AG04450 (cell line): ENCODE measurements around the gene MAPK10. TPM values are rescaled to one million over a fixed set of nuclear protein-coding genes. Genes with fewer than 3 reads are reported as not detected.

Experiments
- CTCF ChIA-PET: fragments of 300-600, 350-600 bp; formaldehyde crosslinking; extraction: SDS; loops from one replicate; lab custom pipeline; 2022; ENCODE audit warnings: antibody characterized with exemption, inconsistent platforms; lab: Charles Lee
- POLR2A ChIA-PET: fragments of 350-600 bp; formaldehyde crosslinking; extraction: SDS; loops from one replicate; lab custom pipeline; 2021; ENCODE audit warnings: antibody characterized with exemption, inconsistent platforms; lab: Yijun Ruan, JAX
- DNase-seq: peaks from one replicate; pipeline ENCODE4 v3.0.0-alpha.2; 2011; ENCODE audit warnings: low read depth, low spot score
- H3K27ac ChIP-seq: one replicate; pipeline ENCODE4 v1.5.1; 2012; ENCODE audit warnings: low read depth, low read length, control low read depth
- H3K27me3 ChIP-seq: one replicate; pipeline ENCODE4 v1.6.0; 2012; ENCODE audit warnings: low read length; ENCODE audit not compliant: control insufficient read depth, insufficient read depth
- H3K4me3 ChIP-seq: 2 replicates; pipeline ENCODE4 v1.5.1; 2011; ENCODE audit warnings: mild to moderate bottlenecking, low read depth, low read length, control low read depth
- H3K9me3 ChIP-seq: 2 replicates; pipeline ENCODE4 v1.5.1; 2012; ENCODE audit warnings: low read length; ENCODE audit not compliant: control insufficient read depth, insufficient read depth
- polyA plus RNA-seq: library from polyadenylated mRNA; depleted of rRNA; stranded (reverse); fragments of >200 nt; gene quantifications from 2 replicates; pipeline ENCODE4 v1.2.3, GENCODE V29; 2011
- TF ChIP-seq, protein P1 (sequence below): IDR thresholded peaks from 2 replicates; pipeline ENCODE4 v1.5.1; 2011; ENCODE audit warnings: low read depth, low read length, control low read depth, inconsistent platforms

Gene MAPK10
- polyA plus RNA-seq, 1 experiment = 16.3 TPM

DNA sequence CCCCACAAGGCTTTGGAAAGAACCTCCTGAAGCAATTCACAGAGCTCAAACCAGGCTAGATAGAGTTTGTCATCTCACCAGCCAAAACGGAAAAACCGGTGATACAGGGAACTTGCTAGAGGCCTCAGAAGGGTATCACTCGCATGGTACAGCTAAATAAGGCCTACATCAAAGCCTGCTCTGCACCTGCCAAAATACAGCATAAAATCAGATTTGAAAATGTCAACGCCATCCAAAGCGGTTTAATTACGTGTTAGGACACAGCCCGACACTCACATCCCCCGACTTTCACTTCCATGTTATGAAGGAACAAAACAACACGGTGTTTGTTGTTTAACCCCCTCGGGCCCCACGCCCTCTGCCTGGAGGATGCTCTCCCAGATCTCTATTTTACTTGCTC is 65.0 kb downstream of the MAPK10 start:
- Histone ChIP-seq H3K9me3 (no peaks in the 10 kb centered on the region), H3K27me3 (no peaks in the 10 kb centered on the region), H3K27ac (no peak overlapping the region), H3K4me3 (no peak overlapping the region)
- no peak for DNase-seq
- ChIA-PET CTCF (interaction anchor here (0.7 kb wide), 1 partner anchor 580 kb away, joined by 3 read pairs; no protein-coding TSS in a partner anchor), POLR2A (no interaction called here)
- TF ChIP-seq, protein P1, sequence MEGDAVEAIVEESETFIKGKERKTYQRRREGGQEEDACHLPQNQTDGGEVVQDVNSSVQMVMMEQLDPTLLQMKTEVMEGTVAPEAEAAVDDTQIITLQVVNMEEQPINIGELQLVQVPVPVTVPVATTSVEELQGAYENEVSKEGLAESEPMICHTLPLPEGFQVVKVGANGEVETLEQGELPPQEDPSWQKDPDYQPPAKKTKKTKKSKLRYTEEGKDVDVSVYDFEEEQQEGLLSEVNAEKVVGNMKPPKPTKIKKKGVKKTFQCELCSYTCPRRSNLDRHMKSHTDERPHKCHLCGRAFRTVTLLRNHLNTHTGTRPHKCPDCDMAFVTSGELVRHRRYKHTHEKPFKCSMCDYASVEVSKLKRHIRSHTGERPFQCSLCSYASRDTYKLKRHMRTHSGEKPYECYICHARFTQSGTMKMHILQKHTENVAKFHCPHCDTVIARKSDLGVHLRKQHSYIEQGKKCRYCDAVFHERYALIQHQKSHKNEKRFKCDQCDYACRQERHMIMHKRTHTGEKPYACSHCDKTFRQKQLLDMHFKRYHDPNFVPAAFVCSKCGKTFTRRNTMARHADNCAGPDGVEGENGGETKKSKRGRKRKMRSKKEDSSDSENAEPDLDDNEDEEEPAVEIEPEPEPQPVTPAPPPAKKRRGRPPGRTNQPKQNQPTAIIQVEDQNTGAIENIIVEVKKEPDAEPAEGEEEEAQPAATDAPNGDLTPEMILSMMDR = no peak

DNA sequence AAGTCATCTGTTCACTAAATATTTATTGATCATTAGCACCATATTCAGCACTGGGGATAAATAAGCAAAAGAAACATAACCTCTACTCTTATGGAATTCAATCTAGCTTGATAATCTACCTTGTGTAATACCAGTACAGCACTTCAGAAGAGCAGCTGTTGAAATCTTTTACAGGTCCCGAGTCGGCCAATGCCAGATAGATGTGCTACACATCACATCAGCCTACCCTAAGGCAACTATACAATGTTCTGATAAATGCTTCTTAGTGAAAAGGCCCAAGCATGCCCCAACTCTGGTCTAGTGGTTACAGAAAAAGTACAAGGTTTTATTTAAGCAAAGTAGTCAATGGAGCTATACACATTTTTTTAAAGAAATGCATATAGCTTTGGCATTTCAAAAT is 68.7 kb downstream of the MAPK10 start:
- Histone ChIP-seq H3K27me3 (no peaks in the 10 kb centered on the region), H3K9me3 (no peaks in the 10 kb centered on the region), H3K4me3 (no peak overlapping the region), H3K27ac (no peak overlapping the region)
- ChIA-PET POLR2A (no interaction called here), CTCF (no interaction called here)
- TF ChIP-seq, protein P1 = no peak
- no peak for DNase-seq

DNA sequence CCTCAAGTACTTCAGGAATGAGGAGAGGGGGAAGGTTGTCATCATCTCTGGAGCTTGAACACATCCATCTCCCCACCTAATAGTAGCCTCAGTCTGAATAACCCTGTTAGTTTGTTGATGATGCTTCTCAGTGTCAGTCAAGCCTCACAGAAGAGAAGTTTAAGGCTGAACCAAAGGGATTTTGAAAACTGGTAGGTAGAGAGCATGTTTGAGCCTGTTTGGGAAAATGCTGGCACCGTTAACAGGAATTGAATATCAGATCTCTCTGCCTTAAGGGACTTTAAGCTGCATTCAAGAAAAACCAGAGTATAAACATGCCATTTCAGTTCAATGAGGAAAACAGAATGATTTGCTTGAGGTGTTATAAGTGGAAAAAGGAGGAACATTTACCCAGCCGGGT is 73.1 kb downstream of the MAPK10 start:
- no peak overlapping the region for H3K4me3 ChIP-seq
- ChIA-PET POLR2A (no interaction called here), CTCF (no interaction called here)
- no peaks in the 10 kb centered on the region for H3K9me3 ChIP-seq
- TF ChIP-seq, protein P1 = no peak
- H3K27ac ChIP-seq = no peak overlapping the region
- no peak for DNase-seq
- no peaks in the 10 kb centered on the region for H3K27me3 ChIP-seq

DNA sequence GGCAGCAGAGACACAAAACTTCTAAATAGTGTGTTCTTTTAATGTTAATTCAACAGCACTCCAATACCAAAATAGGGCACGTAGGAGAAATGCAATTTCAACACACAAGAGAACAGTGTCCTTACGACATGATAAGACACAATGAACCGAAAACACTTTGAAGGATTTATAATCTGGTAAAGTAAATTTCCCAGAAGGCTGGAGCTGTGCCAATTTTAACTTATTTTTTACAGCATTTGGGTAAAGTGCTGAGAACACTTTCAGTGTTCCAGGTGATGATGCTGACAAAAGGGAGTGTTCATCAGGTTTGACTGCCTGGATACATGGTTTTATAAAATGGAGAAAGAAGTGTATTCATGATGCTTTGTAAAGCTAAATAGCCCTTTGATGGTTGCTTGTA is 76.5 kb downstream of the MAPK10 start:
- ChIA-PET CTCF (no interaction called here), POLR2A (no interaction called here)
- Histone ChIP-seq H3K4me3 (no peak overlapping the region), H3K9me3 (no peaks in the 10 kb centered on the region), H3K27ac (no peak overlapping the region), H3K27me3 (no peaks in the 10 kb centered on the region)
- TF ChIP-seq, protein P1 = no peak
- no peak for DNase-seq

DNA sequence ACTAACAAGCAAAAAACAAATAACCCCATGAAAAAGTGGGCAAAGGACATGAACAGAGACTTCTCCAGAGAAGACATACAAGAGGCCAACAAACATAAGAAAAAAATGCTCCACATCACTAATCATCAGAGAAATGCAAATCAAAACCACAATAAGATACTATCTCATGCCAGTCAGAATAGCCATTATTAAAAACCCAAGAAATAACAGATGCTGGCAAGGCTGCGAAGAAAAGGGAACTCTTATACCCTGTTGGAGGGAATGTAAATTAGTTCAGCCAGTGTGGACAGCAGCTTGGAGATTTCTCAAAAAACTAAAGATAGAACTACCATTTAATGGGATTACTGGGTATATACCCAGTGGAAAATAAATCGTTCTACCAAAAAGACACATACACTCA is 79.6 kb downstream of the MAPK10 start:
- ChIA-PET POLR2A (no interaction called here), CTCF (no interaction called here)
- H3K9me3 ChIP-seq = no peaks in the 10 kb centered on the region
- H3K27me3 ChIP-seq = no peaks in the 10 kb centered on the region
- no peak for DNase-seq
- TF ChIP-seq, protein P1 = no peak
- no peak overlapping the region for H3K27ac ChIP-seq
- H3K4me3 ChIP-seq = no peak overlapping the region
